Measurements from ENCODE around the gene DPYD.

DPYD gene

GRCh38 chr1:97433094-97433823 lies 487.6 kb downstream of the DPYD start:
- CTCF ChIA-PET = no interaction called here
- POLR2A ChIA-PET = no interaction called here
- DNase-seq (ENCODE audit: low read depth, low spot score) = peak; percentile 83
- no peak for TF ChIP-seq CTCF (IDR thresholded peaks at IDR 0.05; ENCODE audit: insufficient read depth, low read length, missing control alignments)
- H3K4me3 ChIP-seq (ENCODE audit: low read depth, low read length) = no peak overlapping the region

DNA sequence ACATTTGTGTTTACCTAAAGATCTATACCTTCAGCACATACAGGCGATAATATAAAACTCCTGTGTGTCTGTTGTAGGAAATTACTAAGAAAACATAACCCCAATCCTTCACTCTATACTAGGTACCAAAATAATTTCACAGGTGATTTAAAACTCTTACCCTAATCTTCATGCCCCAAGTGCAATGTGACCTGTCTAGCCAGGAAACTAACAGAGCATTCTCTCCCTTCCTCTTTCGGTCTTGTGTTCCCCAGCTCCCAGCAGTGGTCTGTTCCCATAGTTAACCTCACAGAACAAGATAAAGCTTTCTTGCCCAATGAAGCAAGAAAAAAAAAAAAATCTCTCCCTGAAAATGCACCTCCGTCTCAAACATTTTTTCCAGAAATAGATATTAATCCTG lies 493.5 kb downstream of the DPYD start:
- POLR2A ChIA-PET = no interaction called here
- H3K4me3 ChIP-seq (ENCODE audit: low read depth, low read length) = no peak overlapping the region
- CTCF ChIA-PET = no interaction called here
- TF ChIP-seq CTCF (IDR thresholded peaks at IDR 0.05; ENCODE audit: insufficient read depth, low read length, missing control alignments) = no peak
- no peak for DNase-seq (ENCODE audit: low read depth, low spot score)

DNA sequence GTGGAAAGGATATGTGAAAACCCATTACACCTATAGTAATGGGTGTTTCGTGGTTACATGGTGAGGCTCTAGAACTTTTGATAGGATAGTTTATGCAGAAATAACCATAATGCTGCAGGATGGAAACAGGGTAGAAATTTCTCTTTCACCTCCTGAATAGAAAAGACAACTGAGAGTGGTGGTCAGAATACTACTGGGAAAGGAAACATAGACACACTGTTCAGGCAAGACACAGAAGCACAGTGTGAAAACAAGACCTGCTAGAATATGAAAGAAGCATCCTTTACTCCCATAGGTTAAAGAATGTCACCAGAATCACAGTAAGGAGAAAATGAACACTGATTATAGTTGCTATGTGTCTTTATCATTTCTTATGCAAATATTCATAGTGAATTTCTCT lies 496.6 kb downstream of the DPYD start:
- CTCF ChIA-PET = no interaction called here
- POLR2A ChIA-PET = no interaction called here
- TF ChIP-seq CTCF (IDR thresholded peaks at IDR 0.05; ENCODE audit: insufficient read depth, low read length, missing control alignments) = no peak
- no peak for DNase-seq (ENCODE audit: low read depth, low spot score)
- H3K4me3 ChIP-seq (ENCODE audit: low read depth, low read length) = no peak overlapping the region

DNA sequence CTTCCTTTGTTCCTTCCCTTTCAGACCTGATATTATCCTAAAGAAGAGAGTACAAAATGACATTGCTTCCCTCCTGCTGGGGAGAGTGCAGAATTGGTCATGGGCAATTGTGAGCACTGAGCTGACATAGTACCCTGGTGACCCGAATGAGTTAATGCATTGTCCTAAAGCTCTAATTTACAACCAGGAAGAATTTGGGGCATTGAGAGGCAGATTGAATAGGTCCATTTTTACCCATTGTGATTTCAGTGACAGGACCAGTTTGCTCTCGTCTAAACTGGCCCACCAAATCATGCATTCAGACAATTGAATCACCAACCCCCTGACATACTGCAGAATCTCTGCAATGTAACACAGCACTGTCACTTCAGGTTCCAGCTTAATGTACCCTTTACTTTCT lies 497.4 kb downstream of the DPYD start:
- DNase-seq (ENCODE audit: low read depth, low spot score) = no peak
- no peak overlapping the region for H3K4me3 ChIP-seq (ENCODE audit: low read depth, low read length)
- TF ChIP-seq CTCF (IDR thresholded peaks at IDR 0.05; ENCODE audit: insufficient read depth, low read length, missing control alignments) = no peak
- POLR2A ChIA-PET = no interaction called here
- CTCF ChIA-PET = no interaction called here

DNA sequence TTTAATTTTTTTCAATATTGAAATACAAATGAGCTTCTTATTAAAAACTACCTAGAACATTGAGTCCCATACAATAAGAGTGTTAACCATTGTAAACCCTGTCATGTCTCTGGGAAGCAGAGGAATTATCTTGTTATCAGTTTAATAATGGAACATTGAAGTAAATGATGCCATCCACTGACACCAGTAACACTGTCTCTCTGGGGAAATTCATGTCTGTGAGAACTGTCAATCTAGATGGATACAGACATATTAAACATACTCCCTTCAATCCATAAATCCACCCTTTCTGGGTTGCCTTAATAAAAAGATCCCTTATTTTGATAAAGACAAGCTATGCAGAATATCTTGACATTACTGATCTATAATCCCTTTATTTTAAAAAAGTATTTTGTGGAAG lies 503.2 kb downstream of the DPYD start:
- POLR2A ChIA-PET = no interaction called here
- TF ChIP-seq CTCF (IDR thresholded peaks at IDR 0.05; ENCODE audit: insufficient read depth, low read length, missing control alignments) = no peak
- no peak overlapping the region for H3K4me3 ChIP-seq (ENCODE audit: low read depth, low read length)
- no peak for DNase-seq (ENCODE audit: low read depth, low spot score)
- CTCF ChIA-PET = interaction anchor here (1.0 to 1.6 kb wide), 3 partner anchors 11 to 176 kb away, joined by 3 read pairs; no protein-coding TSS in a partner anchor

DNA sequence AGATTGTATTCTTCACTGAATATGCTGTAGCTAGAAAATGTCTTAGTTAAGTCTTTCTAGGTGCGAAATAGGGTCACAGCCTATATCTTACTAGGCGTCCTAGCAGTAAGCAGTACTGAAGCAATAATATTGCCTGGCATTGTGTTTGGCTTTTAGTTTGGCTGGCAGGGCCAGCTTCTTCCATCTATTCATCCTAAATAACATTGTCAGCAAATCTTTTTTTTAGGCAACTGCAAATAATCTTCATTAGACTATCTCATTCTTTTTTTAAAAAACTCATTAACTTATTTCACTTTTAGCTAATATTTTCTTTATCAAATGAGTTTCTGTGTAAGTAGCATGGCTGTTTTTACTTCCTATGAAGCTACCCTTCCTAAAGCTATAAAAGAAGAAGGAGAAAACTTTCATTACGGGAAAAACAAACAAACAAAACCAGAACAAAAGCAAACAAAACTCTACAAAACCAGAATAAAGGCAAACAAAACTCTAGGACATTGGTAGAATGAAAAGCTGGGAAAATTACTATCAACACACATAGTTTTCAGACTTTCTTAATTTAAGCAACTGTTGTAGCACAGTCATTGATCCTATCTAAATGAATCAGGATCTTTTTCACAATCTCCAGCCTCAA lies 506.0 kb downstream of the DPYD start:
- TF ChIP-seq CTCF (IDR thresholded peaks at IDR 0.05; ENCODE audit: insufficient read depth, low read length, missing control alignments) = no peak
- ChIA-PET CTCF (no interaction called here), POLR2A (no interaction called here)
- DNase-seq (ENCODE audit: low read depth, low spot score) = no peak
- no peak overlapping the region for H3K4me3 ChIP-seq (ENCODE audit: low read depth, low read length)

Data from AG04449 (cell line).